Smooth muscle cell (in vitro differentiated cells): ENCODE measurements around the gene TDP2. TPM values are rescaled to one million over a fixed set of nuclear protein-coding genes. Genes with fewer than 3 reads are reported as not detected.

Source experiments
- DNase-seq: peaks from one replicate; lab custom pipeline; 2025; ENCODE audit not compliant: unreplicated experiment; lab: John Stamatoyannopoulos, UW
- H2AFZ ChIP-seq: fragments of 200-600 bp; sonication (generic); 2 replicates; pipeline ENCODE4 v1.6.0; 2016; ENCODE audit warnings: antibody characterized with exemption, low read depth, mild to moderate bottlenecking
- H3F3A ChIP-seq: fragments of 200-600 bp; sonication (generic); 2 replicates; pipeline ENCODE4 v1.6.0; 2017; ENCODE audit warnings: antibody characterized with exemption, low read depth
- H3K27ac ChIP-seq: fragments of 200-600 bp; sonication (generic); 2 replicates; pipeline ENCODE4 v1.5.1; 2016; ENCODE audit warnings: low read depth, mild to moderate bottlenecking
- H3K27me3 ChIP-seq: fragments of 200-600 bp; sonication (generic); 2 replicates; pipeline ENCODE4 v1.6.1; 2016; ENCODE audit warnings: low read depth, mild to moderate bottlenecking
- H3K36me3 ChIP-seq: fragments of 200-600 bp; sonication (generic); 2 replicates; pipeline ENCODE4 v1.5.1; 2016; ENCODE audit warnings: low read depth
- H3K4me1 ChIP-seq: fragments of 200-600 bp; sonication (generic); 2 replicates; pipeline ENCODE4 v1.5.1; 2016; ENCODE audit warnings: low read depth
- H3K4me2 ChIP-seq: fragments of 200-600 bp; sonication (generic); 2 replicates; pipeline ENCODE4 v1.6.0; 2016; ENCODE audit warnings: mild to moderate bottlenecking
- H3K4me3 ChIP-seq: fragments of 200-600 bp; sonication (generic); 2 replicates; pipeline ENCODE4 v1.5.1; 2016; ENCODE audit warnings: mild to moderate bottlenecking
- H3K79me2 ChIP-seq: fragments of 200-600 bp; sonication (generic); 2 replicates; pipeline ENCODE4 v1.6.0; 2016; ENCODE audit warnings: low read depth, mild to moderate bottlenecking
- H3K9ac ChIP-seq: fragments of 200-600 bp; sonication (generic); 2 replicates; pipeline ENCODE4 v1.6.0; 2016; ENCODE audit warnings: low read depth
- H3K9me3 ChIP-seq: fragments of 200-600 bp; sonication (generic); replicated peaks from 2 replicates; pipeline ENCODE4 v1.5.1; 2016; ENCODE audit warnings: low read depth
- H4K20me1 ChIP-seq: fragments of 200-600 bp; sonication (generic); 2 replicates; pipeline ENCODE4 v1.6.0; 2016; ENCODE audit warnings: low read depth
- WGBS: methylation state at CpG from one replicate; pipeline ENCODE4 v1.1.7; 2016; ENCODE audit warnings: low lambda C conversion rate; 5-methylcytosine and 5-hydroxymethylcytosine counted together
- polyA plus RNA-seq: library from polyadenylated mRNA; unstranded; fragments of >200 nt; fragmentation: Nextera tagmentation; extraction: Ambion mirVana; gene quantifications from 2 replicates; pipeline ENCODE4 v1.2.1, GENCODE V29; 2016
- total RNA-seq: library from RNA; depleted of rRNA; stranded (reverse); fragments of >200 nt; gene quantifications from 2 replicates; pipeline ENCODE4 v1.2.3, GENCODE V29; 2014
- TF ChIP-seq, protein P1 (sequence below): fragments of 200-600 bp; sonication (generic); IDR thresholded peaks from 2 replicates; pipeline ENCODE4 v1.5.1; 2017; ENCODE audit warnings: borderline replicate concordance, mild to moderate bottlenecking, antibody characterized with exemption; ENCODE audit not compliant: insufficient read depth, poor library complexity, severe bottlenecking

Gene TDP2
- total and polyA plus RNA-seq, 2 experiments from 2014 or later: 13.0 to 16.2 TPM

DNA sequence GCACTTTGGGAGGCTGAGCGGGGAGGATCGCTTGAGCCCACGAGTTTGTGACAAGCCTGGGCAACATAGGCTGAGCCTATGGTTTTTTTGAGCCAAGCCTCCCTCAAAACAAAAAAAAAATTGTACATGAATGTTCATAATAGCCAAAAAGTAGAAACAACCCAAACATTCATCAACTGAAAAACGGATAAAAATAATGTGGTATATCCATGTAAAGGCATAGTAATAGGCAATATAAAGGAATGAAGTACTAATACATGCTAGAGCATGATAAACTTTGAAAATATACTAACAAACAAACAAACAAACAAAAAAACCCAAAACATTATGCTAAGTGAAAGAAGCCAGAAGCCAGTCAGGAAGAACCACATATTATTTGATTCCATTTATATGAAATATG is 56.0 kb downstream of the TDP2 start:
- WGBS: 93% methylated on average over 4 of the region's 4 CpGs

DNA sequence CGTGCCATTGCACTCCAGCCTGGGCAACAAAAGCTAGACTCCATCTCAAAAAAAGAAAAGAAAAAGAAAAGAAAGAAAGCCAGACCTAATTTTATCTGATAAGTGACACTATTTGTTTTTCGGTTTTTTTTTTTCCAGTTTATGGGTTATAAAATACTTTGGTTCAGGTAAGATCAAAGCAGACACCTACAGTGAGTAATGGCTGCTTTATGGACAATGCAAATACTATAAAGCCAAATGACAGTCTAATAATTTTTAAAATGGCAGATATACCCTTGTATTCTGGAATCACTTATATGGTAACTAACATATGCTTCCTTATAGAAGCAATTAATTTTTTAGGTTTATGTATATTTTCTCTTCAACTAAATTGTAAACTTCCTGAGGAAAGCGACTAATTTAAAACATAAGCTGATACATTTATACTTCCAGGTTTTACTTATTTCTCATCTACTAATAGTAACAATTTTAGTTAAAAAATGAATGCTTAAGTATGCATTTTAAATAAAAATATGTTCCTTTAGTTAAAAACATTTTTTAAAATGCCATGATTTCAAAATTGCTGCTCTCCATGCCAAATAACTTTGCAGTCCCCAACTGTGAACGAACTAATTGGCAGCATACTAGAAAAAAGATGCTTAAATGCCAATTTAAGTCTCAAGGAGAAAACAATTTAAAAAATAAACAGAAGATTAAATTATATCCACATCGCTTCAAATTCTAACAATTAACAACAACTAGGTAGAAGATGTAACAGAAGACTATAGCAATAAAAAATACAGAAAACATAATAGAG is 59.2 kb downstream of the TDP2 start:
- H3K79me2 ChIP-seq: no peaks in the 10 kb centered on the region
- TF ChIP-seq, protein P1, sequence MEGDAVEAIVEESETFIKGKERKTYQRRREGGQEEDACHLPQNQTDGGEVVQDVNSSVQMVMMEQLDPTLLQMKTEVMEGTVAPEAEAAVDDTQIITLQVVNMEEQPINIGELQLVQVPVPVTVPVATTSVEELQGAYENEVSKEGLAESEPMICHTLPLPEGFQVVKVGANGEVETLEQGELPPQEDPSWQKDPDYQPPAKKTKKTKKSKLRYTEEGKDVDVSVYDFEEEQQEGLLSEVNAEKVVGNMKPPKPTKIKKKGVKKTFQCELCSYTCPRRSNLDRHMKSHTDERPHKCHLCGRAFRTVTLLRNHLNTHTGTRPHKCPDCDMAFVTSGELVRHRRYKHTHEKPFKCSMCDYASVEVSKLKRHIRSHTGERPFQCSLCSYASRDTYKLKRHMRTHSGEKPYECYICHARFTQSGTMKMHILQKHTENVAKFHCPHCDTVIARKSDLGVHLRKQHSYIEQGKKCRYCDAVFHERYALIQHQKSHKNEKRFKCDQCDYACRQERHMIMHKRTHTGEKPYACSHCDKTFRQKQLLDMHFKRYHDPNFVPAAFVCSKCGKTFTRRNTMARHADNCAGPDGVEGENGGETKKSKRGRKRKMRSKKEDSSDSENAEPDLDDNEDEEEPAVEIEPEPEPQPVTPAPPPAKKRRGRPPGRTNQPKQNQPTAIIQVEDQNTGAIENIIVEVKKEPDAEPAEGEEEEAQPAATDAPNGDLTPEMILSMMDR: no peak
- no peaks in the 10 kb centered on the region for H3K4me1 ChIP-seq
- no peaks in the 10 kb centered on the region for H3K27me3 ChIP-seq
- 89% methylated on average over 5 of the region's 5 CpGs for WGBS
- H3K9me3 ChIP-seq: no peaks in the 10 kb centered on the region
- no peaks in the 10 kb centered on the region for H4K20me1 ChIP-seq
- no peak overlapping the region for H3K4me2 ChIP-seq
- H3F3A ChIP-seq: no peaks in the 10 kb centered on the region
- no peak overlapping the region for H3K27ac ChIP-seq
- no peak overlapping the region for H3K4me3 ChIP-seq
- H2AFZ ChIP-seq: no peak overlapping the region
- no peaks in the 10 kb centered on the region for H3K36me3 ChIP-seq
- no peak overlapping the region for H3K9ac ChIP-seq
- no peak for DNase-seq

More for the DNA sequence above, 56.0 kb downstream of the TDP2 start:
- Histone ChIP-seq H3K4me2 (no peak overlapping the region), H3K79me2 (no peaks in the 10 kb centered on the region), H2AFZ (no peak overlapping the region), H3K27me3 (peaks cover 4% of the 10 kb centered on the region), H4K20me1 (no peaks in the 10 kb centered on the region), H3K9me3 (no peaks in the 10 kb centered on the region), H3K4me1 (no peaks in the 10 kb centered on the region), H3K9ac (no peak overlapping the region), H3F3A (no peaks in the 10 kb centered on the region), H3K36me3 (no peaks in the 10 kb centered on the region), H3K4me3 (no peak overlapping the region), H3K27ac (no peak overlapping the region)
- TF ChIP-seq, protein P1: no peak
- no peak for DNase-seq

DNA sequence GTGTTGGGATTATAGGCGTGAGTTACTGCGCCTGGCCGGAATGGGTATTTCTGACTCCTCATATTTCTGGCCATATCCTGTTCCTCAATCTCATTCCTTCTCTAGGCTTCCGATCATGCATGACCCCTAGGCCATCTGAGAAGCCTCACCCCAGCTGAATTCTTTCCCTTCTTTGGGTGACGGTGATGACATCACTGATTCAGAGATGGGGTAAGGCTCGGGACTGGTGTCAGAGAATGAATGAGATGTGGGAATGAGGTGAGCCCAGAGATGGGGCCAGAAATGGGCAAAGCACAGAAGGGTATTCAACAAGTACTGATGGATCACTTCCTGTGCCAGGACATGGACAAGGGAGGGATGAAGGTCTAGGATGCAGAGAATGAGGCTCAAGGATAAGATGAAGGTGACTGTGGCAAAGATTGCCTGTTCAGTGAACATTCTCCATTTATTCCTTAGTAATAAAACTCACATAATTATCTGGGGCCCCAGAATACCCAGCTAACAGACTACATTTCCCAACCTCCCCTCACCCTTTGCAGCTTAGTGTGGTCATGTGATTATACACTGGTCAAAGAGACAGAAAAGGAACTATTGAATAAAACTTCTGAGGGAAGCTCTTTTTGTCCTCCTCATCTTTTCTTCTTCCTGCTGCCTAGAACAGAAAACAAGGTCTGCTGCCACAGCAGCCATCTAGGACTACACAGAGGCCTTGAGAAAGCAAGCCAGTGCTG is 60.3 kb downstream of the TDP2 start:
- Histone ChIP-seq H3K4me2 (no peak overlapping the region), H3K79me2 (no peaks in the 10 kb centered on the region), H3K36me3 (no peaks in the 10 kb centered on the region), H3K27ac (no peak overlapping the region), H3F3A (no peaks in the 10 kb centered on the region), H3K27me3 (no peaks in the 10 kb centered on the region), H2AFZ (no peak overlapping the region), H3K9ac (no peak overlapping the region), H3K9me3 (no peaks in the 10 kb centered on the region), H4K20me1 (no peaks in the 10 kb centered on the region), H3K4me3 (no peak overlapping the region), H3K4me1 (no peaks in the 10 kb centered on the region)
- WGBS: 93% methylated on average over 6 of the region's 6 CpGs
- DNase-seq: no peak
- TF ChIP-seq, protein P1: no peak
